Activated CD8-positive, alpha-beta memory T cell treated with anti-CD3 and anti-CD28 coated beads, Interleukin-2, amount 50 U/mL, for 1 hour (primary cell): ENCODE measurements around the gene MAGEB1.

ENCODE experiments used
- DNase-seq: peaks from one replicate; pipeline ENCODE4 v3.0.0-alpha.2; 2020; ENCODE audit errors: extremely low read depth

Gene MAGEB1

DNA sequence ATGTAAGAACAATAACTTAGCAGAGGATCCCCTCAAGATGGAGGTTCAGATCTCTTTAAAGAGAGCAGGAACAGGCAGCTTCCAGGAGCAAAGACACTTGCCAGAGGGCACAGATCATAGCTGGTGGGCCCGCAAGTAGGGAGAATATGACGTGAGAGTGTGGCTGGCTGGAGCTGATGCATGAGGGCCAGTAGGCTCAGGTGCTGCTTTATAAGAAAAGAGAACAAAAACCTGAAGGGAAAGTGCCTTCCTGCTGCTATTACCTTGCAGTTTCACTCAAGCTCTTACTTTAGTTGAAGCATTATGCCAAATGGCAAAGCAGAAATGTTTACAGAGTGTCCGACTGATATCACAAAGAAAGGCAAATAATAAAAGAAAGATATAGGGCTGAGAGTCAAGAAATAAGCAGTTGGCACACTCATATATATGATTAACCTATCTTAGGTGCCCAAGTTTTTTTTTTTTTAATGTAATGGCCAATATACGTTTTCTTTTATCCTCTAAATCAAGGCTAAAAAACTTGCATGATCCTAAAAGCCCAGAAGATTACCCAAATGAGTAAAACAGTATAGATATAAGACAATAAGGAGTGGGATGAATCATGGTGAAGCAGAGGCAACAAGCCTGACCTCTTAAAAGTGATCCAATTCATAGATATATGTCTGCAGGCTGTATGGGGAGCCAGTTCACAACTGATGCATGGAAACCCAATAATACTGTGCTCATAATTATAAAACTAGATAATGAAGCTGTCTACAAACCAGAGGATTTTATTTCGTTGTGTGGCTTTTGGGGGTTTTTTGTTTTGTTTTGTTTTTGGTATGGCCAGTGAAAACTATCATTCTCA is 49.7 kb downstream of the MAGEB1 start:
- DNase-seq: no peak

DNA sequence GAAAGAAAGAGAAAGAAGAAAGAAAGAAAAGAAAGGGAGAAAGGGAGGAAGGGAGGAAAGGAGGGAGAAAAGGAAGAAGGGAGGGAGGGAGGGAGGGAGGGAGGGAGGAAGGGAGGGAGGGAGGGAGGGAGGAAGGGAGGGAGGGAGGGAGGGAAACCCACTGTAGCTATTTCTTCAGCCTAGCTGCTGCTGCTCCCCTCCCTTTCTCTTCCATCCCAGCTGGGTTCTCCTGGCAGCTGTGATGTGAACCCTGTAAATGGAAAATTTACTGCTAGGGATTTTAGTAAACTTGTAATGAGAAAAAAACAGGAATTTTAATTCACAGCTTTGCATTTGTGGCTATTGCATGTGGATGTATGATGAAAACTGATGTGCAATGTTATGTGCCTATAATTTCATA is 54.3 kb downstream of the MAGEB1 start:
- DNase-seq: no peak
